Forelimb muscle (tissue), 1 donor: ENCODE measurements around the gene SIKE1. TPM values are rescaled to one million over a fixed set of nuclear protein-coding genes. Genes with fewer than 3 reads are reported as not detected.
"Not testable (repeated sequence)": the region's sequence is repeated elsewhere in the genome, so short reads cannot be mapped to it uniquely, and the experiment has no call there.

ENCODE experiments used
- DNase-seq: peaks from one replicate; pipeline ENCODE4 v3.0.0-alpha.2; 2013; ENCODE audit warnings: low read depth
- polyA plus RNA-seq: library from polyadenylated mRNA; unstranded; fragments of 120-200 nt; gene quantifications from one replicate; pipeline ENCODE4 v1.2.1, GENCODE V29; 2013; ENCODE audit not compliant: insufficient read length

The SIKE1 gene
- 28.2 TPM for polyA plus RNA-seq

GRCh38 chr1:114780344-114781226, at the start of gene SIKE1:
SIKE1 (minus strand) TSS chr1:114780685; CDS start chr1:114780607, 78 bp downstream.
- peak; percentile 90 for DNase-seq

- not testable (repeated sequence) for DNase-seq
Observed at GRCh38 chr1:114830075-114830474, 49.6 kb upstream of the SIKE1 start.

- DNase-seq, result no peak
Observed at GRCh38 chr1:114828251-114828650, 47.8 kb upstream of the SIKE1 start.

GRCh38 chr1:114821978-114822377, 41.5 kb upstream of the SIKE1 start:
- DNase-seq, result no peak

- no peak for DNase-seq
Observed at GRCh38 chr1:114820392-114820791, 39.9 kb upstream of the SIKE1 start.

GRCh38 chr1:114819869-114820268, 39.4 kb upstream of the SIKE1 start:
- DNase-seq, result no peak

GRCh38 chr1:114804449-114804848, 24.0 kb upstream of the SIKE1 start:
- not testable (repeated sequence) for DNase-seq

GRCh38 chr1:114803001-114803400, 22.5 kb upstream of the SIKE1 start:
- no peak for DNase-seq

GRCh38 chr1:114794038-114794437, 13.6 kb upstream of the SIKE1 start:
- DNase-seq, result no peak

- DNase-seq, result not testable (repeated sequence)
Observed at GRCh38 chr1:114790581-114790980, 10.1 kb upstream of the SIKE1 start.

GRCh38 chr1:114786440-114786839, 6.0 kb upstream of the SIKE1 start:
- DNase-seq, result not testable (repeated sequence)

GRCh38 chr1:114782476-114782875, 2.0 kb upstream of the SIKE1 start:
- no peak for DNase-seq

GRCh38 chr1:114779722-114780121, 763 bp downstream of the SIKE1 start:
- DNase-seq, result no peak

GRCh38 chr1:114776726-114777125, 3.8 kb downstream of the SIKE1 start:
- not testable (repeated sequence) for DNase-seq

- no peak for DNase-seq
Observed at GRCh38 chr1:114771992-114772391, 8.5 kb downstream of the SIKE1 start.

- DNase-seq, result no peak
Observed at GRCh38 chr1:114770989-114771388, 9.5 kb downstream of the SIKE1 start.

- no peak for DNase-seq
Observed at GRCh38 chr1:114764689-114765088, 15.8 kb downstream of the SIKE1 start.

- no peak for DNase-seq
Observed at GRCh38 chr1:114758256-114758832, 22.1 kb downstream of the SIKE1 start.

GRCh38 chr1:114757455-114758255, 22.8 kb downstream of the SIKE1 start, which contains the start of gene CSDE1:
CSDE1 (minus strand) TSS chr1:114757984; CDS start chr1:114739890, 18,094 bp downstream.
- peak; percentile 96 for DNase-seq

- no peak for DNase-seq
Observed at GRCh38 chr1:114756949-114757454, 23.5 kb downstream of the SIKE1 start.

GRCh38 chr1:114756009-114756892, 24.2 kb downstream of the SIKE1 start:
- DNase-seq, result no peak
